HG02885 (cell line): ENCODE data around the gene GJC2.

ENCODE experiments used
- ATAC-seq: cut with Tn5 transposase; IDR thresholded peaks from one replicate; pipeline ENCODE4 v1.9.1; 2021; ENCODE audit warnings: mild to moderate bottlenecking; ENCODE audit not compliant: unreplicated experiment, poor library complexity

The GJC2 gene

GRCh38 chr1:228168563-228169270 lies 19.0 kb downstream of the GJC2 start:
- ATAC-seq, result no peak

DNA sequence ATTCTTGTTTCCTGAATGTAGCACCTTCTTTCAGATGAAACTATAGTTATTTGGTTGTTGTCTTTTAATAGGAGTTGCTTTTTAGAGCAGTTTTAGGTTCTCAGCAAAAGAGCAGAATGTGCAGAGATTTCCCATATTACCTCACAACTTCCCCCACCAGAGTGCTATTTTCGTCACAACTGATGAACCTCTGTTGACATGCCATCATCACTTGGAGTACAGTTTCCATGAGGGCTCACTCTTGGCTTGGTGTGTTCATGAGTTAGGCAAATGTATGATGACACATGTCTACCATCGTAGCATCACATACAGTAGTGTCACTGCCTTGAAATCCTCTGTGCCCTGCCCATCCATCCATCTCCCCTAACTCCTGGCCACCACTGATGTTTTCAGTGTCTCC lies 19.6 kb downstream of the GJC2 start:
- ATAC-seq, result no peak

- no peak for ATAC-seq
Observed at GRCh38 chr1:228170666-228171065, 20.9 kb downstream of the GJC2 start.

- ATAC-seq, result no peak
Observed at GRCh38 chr1:228171221-228171891, 21.6 kb downstream of the GJC2 start.

DNA sequence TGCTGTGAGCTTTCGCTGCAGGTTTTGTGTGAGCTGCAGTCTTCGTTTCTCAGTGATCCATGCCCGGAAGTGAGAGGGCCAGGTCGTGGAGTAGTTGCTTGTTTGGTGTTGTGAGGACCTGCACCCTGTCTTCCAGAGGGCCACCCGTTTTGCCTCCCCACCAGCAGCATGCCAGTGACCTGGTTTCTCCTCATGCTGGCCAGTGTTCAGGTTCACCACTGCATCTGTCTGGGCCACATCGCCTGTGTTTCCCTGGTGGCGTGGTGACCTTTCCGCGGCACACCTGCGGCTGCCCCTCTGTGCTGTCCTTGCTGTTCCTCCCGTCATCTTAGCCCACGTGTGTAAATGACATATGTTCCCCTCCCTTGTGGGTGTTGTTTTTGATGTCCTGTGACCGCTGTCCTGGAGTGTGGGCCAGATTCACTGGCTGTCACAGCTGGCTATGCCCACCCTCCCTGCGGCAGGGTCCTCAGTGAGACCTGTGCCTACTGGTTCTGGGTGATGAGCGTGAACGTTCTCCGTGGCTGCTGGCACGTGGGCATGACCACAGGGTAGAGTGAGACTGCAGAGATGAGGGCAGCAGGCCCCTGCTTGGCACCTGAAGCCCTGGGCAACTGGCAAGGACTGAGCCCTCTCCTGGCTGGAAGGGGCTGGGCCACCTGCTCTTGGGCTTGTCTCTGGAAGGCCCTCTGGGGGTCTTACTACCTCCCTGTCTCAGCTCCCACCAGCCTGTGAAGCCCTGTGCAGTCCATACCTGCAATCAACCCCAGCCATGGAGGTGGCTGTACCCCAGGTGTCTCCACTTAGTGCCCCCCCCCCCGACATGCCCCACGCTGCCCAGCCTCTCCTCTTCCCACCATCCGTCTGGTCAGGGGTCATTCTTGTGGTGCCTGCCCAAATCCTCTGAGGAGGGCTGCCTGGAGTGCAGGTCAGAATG lies 23.1 kb downstream of the GJC2 start:
- no peak for ATAC-seq

GRCh38 chr1:228173528-228174481 lies 24.1 kb downstream of the GJC2 start:
- ATAC-seq, result peak; percentile 45

- ATAC-seq, result peak; percentile 51
Observed at GRCh38 chr1:228174482-228175315, 25.0 kb downstream of the GJC2 start.

GRCh38 chr1:228175316-228176023 lies 25.7 kb downstream of the GJC2 start:
- no peak for ATAC-seq

DNA sequence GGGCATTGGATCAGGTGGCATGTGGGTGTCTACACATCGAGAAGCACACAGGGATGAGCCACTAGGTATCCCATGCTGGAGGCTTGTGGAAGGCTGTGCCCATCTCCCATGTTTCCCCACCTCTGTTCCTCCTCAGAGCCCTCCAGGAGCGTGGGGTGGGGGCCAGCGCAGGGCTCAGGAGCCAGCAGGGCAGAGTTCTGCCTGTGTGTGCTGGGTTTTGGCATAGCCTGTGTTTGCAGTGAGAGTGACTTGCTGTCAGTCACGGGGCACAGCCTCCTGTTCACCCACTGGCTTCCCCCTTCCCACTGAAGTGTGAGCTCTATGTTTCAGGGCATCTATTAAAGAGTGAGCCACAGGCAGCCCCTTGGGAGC lies 26.3 kb downstream of the GJC2 start:
- no peak for ATAC-seq

DNA sequence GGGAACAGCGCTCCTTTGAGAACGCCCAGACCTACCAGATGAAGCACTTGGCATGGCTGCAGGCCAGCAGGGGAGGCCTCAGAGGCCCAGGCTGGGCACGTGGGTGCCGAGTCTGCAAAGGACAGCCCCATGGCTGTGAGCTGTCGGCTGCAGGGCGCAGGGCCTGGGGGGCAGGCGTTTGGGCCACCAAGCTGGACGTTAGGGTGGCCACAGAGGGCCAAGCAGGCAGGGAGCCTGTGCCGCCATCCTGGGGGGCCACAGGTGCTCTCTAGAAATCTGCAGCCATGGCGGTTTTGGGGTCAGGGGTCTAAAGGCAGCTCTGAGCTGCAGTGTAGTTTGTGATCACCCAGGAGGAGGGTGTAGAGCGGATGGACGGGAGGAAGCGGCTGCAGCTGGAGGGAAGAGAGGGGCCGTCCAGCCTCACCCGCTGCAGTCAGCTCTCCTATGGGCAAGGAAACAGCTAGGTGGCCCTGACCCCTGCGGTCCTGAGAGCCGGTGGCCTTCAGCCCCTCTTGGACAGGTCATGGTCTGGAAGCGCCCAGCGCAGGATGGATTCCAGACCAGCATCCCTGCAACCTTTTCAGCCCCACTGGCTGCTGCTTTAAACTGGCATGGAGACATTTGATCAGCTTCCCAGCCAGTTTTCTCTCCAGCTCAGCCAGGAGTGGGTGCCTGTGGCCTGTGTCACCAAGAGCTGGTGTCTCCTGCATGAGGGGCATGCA lies 26.9 kb downstream of the GJC2 start:
- no peak for ATAC-seq

DNA sequence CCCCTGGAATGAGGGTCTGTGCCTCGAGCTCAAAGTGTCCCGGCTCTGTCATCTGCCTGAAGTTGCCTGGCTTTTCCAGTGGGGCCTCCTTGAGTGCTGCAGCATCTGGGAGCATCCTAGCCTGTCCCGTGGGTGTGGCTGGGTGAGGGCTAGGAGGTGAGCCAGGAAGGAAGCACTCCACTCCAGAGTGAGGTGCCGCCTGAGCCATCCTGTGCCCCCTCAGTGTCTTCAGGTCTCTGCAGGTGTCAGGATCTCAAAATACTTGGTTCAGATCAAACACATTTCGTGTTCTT lies 27.4 kb downstream of the GJC2 start:
- ATAC-seq, result no peak

DNA sequence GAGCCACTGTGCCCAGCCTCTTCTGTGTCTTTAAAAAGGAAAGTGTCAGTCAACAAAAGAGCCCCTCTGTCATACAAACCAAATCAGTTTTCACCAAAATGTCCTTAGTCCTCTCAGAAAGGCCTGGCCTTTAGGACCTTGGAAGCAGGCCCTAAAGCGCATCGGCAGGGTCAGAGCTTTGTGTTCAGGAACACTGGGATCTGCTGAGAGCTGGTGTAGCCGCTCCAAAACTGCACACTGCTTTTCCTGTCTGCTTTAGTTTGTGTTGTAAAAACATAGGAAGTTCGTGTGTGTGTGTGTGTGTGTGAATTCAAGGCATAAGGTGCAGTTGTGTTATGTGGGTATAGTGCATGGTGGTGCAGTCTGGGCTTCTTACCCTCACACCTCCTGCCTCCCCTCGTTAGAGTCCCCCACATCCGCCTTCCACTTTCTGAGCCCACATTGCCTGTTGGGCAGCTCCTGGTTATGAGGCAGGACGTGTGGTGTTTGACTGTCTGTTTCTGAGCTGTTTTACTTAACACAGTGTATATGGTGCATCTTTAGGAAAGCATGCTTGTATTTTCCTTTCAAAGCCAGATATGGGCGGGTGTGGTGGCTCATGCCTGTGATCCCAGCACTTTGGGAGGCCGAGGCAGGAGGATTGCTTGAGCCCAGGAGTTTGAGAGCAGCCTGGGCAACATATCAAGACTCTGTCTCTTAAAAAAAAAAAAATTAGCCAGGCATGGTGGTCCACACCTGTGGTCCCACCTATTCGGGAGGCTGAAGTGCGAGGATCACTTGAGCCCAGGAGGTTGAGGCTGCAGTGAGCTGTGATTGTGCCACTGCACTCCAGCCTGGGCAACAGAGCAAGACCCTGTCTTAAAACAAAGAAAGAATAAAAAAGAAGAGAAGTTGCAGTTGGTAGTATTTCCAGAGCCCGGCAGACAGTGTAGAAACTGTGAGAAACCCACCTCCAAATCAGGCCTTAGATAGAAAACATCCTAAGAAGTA lies 28.3 kb downstream of the GJC2 start:
- ATAC-seq, result no peak

DNA sequence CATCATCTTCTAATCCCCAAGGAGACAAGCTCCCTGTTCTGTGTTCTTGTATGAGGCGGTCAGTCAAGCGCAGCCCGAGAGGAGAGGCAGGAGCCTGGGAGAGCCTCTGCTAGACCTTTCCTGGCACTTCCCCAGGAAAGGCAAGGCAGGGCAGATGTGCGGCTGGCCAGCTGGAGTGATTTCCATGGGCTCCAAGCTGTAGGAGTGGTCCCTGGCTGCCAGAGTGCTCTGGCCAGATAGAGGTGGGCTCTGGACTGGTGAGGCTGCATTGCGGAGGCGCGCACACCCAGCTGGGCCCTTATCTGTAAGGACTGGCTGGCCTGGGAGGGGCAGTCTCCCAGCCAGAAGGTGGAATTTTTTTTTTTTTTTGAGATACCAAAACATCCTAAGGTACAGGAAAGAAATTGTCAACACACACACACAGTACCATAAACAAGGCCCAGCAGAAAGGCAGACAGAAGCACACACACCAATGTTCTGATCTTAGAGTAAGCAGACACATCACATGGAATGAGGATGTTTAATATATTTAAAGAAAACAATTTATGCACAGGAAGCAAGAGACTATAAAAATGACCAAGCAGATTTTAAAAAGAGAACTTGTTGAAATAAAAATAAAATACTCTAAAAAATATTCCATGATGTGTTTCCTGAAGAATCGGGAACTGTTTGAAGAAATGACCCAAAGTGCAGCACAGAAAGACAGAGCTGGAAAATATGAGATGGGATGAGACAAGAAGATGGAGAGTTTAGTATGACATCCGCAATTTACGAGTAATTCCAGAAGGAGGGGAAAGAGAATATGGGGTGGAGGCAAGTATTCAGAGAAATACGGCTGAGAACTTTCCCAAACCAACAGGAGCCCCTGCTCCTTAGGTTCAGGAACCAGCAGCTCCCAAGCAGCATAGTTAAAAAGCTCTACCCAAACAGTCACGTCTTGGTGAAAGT lies 29.3 kb downstream of the GJC2 start:
- ATAC-seq, result no peak

GRCh38 chr1:228180271-228180958 lies 30.7 kb downstream of the GJC2 start:
- ATAC-seq, result no peak

- no peak for ATAC-seq
Observed at GRCh38 chr1:228180959-228181644, 31.4 kb downstream of the GJC2 start.
